ENCODE measurements around the gene C6orf47.
A peak's percentile ranks its signal among the peaks of the same experiment; 100 is the strongest.

The C6orf47 gene

DNA sequence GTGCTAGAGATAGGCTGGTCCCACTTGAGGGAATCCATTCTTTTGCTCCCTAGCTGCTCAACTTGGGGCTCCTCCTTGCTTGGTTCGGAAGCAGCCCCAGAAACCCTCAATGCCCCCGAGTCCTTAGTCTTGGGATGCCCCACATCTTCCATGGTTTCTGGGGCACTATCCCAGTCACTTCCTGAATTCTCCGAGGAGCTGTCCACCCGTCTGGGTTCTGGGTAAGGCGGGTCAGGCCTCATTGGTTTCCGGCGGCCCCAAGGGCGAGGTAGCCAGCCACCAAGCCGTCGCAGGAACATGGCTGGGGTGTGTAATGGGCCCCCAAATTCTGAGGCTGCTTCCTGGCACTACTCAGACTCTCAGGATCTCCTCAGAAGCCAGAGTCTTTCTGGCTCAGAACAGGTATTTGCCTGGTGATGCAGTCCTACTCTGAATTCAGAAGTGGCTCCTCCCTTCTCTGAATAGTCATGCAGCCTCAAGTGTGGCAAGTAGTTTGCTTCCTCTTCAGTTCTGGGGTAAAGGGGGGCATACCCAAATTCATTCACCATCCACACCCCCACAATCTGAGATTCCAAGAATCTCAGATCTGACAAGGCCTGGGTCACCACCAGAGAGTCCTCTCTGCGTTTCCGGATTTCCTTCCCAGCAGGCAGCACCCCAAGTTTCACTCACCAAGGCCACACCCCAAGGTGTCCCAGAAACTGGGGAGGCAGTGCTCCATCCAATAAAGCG is 763 bp downstream of the C6orf47 start:
- no peak for DNase-seq

DNA sequence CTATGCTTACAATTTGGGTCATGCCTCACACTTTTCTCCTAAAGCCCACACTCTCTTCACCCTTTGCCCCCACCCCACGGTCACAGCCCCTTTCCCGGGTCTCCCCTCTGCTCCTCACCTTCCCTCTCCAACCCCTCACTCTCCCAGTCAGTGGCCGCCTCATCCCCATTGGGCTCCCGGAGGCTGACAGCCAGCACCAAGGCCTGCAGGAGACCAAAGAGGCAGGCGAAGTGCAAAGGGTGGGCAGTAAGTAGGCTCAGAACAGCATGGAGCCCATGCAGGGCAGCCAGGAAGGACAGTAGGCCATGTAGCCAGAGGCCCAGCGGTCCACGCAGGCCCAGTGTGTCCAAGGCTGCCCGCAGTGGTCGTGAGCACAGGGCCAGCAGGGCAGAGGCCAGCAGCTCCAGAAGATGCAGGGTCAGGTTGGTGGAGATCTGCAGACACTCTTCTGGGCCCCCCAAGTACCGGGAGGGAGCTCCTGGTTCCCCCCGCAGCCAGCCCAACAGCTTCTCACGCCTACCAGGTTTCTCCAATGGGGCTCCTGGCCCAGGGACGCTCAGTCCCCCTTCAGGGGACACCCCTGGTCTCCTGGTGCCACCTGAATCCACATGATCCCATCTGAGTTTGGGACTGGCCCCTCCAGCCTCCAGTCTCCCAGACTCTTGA is 1.5 kb downstream of the C6orf47 start:
- DNase-seq = no peak

DNA sequence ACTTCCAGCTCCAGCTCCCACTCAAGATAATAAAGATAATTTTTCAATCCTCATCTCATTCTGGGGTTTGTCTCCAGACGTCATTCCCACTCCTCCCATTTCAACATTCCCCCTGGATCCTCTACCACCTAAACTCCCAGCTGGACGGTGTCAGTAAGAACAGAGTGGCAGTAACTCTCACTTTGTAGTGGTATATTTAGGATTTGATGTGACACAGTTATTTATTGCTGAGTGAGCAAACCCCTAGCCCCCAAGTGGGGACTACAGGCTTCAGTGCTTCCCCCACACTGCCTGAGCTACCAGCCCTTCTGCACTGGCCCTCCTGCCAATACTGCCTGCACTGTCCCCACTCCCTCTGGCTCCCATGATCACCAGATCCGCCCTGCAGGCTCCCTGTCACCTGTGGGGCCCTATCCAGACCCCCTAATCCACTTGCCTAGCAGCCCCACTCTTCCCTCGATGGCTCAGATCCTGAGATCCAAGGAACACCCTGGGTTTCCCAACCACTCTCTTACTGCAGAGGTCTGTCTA is 2.4 kb downstream of the C6orf47 start:
- DNase-seq = no peak

DNA sequence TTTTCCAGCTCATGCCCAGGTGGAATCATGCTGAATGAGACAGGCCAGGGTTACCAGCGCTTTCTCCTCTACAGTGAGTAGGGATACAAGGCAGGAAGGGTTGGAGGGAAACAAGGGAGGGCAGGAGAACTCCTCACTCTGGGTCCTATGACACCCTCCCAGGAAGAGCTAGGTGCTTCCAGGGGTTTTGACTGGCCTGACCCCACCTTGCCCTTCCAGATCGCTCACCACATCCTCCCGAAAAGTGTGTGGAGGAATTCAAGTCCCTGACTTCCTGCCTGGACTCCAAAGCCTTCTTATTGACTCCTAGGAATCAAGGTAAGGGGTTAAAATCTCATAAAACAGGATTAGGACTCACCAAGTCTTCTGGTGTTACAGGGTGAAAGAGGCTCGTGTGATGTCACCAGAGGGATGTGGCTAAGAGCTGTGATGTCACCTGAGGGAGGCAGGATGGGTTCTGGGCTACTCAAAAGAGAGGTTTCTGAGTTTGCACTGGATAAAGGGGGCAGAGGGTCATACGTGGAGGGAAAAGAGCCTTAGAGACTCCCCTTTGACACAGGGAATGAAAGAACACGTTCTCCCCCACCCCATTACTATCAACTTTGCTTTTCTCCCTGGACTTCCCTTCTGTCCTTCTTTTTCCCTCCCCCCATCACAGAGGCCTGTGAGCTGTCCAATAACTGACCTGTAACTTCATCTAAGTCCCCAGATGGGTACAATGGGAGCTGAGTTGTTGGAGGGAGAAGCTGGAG is 3.0 kb downstream of the C6orf47 start:
- no peak for DNase-seq

DNA sequence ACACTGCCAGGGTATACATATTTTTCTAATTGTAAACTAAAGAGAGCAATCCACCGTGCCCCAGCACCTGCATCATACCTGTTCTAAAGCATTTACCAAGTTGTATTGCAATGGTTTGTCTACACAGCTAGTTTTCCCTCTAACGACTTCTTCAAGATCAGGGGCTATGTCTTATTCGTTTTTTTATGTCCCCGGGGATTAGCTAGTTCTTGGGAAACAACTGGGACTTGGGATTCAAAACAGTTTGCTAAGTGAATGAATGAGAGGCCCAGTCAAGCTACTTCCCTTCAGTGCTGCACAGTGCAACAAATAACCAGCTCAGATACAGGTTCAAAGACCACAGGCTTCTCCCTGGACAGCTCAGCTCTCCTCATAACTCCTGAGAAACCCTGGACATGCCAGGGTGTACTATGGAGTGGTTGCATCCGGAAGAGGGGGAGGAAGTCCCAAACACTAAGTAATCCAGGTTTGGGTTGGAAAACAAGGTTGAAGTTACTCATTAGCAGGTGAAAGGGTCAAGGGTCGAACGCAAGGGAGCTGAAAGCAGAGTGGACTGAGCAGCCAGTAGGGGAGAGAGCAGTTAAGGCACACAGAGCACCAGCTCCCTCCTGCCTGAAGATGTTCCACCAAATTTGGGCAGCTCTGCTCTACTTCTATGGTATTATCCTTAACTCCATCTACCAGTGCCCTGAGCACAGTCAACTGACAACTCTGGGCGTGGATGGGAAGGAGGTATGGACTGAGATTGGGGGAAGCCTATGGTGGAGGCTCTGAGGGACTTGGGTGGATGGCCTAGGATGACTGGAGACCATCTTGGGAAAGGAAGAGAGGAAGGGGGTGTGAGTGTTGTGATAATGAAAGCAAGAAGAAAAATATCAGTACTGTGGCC is 5.0 kb downstream of the C6orf47 start, which contains the start of gene APOM:
Gene APOM (plus strand): TSS at position 546 of the 889 bp plus-strand sequence. CDS start 73 bp downstream, at position 619.
- DNase-seq = no peak

DNA sequence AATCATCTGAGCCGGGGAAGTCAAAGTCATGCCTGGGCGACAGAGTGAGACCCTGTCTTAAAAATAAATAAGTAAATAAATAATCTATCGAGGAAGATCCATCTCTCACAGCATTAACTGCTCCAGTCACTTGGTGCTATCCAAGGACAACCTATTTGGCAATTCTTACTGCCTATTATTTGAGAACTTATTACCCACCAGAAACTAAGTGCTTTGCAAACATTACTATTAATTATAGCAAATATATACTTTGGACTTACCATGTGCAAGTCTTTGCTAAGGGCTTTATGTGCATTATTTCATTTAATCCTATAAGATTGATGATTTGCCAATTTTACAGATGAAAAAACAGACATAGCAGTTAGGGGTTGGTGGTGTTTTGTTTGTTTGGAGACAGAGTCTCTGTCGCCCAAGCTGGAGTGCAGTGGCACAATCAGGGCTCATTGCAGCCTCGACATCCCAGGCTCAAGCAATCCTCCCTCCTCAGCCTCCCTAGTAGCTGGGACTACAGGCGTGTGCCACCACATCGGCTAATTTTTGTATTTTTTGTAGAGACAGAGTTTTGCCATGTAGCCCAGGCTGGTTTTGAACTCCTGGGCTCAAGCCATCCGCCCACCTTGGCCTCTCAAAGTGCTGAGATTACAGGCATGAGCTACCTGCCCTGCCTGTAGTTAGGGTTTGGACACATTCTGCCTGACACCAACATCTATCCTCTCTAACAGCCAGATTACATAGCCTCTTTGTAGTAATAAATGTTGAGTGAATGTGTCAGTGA is 5.8 kb downstream of the C6orf47 start:
- no peak for DNase-seq

DNA sequence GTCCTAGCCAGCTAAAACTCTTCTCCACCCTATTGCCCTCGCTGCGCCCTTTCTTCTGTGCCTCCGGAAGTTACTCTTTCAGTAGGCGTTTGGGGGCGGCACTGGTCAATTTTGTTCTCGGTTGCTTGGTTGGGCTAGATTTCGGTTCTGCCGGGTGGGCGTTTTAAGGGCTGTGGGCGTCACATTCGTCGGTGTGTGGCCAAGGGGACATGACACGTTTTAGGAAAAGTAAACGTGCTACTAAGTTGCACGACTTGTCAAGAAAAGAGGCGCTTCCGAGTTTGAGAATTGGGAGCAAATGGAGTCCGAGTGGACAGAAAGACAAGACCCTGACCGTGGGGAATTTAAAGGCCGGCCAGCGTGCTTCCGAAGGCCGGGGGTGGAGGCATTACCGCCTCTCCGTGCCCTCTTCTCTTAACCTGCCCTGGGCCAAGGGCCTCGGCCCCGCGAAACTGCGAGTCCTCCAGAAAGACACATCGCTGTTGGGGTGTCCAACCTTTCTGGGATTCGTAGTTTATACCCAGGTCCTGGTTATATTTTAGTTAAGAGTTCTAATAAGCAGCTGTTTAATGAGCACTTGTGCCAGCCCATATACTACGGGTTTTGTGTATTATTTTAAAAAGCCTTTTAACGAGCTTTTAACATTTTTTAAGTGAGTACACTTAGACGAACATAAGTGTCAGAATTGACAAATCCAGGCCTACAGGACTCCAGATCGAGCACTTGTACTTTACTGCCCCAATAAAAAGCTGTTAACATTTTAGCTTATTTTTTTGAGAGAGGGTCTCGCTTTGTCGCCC is 7.5 kb downstream of the C6orf47 start:
- DNase-seq = peak; percentile 77

DNA sequence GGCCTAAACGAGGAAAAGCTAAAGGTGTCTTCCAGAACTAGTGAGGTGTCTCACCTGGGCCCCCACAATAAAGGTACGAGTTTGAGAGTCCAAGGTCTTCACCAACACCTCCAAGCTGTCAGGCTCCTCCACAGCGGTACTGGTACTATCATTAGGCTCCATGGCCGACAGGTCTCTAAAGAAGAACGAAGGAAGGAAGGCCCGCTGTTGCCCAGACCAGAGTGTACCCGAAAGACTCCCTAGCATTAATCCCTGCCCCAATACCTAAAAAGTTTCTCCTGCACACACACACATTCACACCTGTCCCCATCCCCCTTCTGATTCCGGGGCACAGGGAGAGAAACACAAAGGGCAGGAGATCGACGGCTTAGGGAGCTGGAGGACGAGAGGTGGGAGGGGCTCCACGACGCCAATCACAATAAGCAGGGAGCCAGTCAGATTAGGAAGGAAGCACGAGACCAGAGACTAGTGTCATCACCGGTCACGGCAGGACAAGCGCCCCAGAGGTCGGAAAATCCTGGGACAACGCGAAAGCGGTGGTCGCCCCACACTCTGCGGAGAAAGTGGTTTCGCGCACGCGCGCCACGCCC is 8.9 kb downstream of the C6orf47 start:
- DNase-seq = peak; percentile 33

DNA sequence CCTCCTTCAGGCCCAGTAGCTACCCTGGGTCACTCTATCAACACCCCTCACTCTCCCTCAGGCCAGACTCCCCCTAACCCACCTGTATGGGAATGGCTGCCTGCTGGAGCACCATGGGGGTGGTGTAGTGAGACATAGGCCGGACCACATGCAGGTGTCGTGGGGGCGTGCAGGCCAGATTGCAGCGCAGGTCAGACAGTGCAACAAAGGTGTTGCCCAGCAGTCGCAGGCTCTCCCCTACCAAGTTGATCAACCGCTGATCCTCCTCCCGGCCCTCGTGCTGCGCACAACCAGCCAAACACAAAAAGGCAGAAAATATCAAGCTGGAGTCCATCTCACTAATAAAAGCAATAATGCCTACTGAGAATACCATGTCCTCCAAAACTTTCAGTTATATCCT is 15.3 kb downstream of the C6orf47 start:
- DNase-seq = no peak

DNA sequence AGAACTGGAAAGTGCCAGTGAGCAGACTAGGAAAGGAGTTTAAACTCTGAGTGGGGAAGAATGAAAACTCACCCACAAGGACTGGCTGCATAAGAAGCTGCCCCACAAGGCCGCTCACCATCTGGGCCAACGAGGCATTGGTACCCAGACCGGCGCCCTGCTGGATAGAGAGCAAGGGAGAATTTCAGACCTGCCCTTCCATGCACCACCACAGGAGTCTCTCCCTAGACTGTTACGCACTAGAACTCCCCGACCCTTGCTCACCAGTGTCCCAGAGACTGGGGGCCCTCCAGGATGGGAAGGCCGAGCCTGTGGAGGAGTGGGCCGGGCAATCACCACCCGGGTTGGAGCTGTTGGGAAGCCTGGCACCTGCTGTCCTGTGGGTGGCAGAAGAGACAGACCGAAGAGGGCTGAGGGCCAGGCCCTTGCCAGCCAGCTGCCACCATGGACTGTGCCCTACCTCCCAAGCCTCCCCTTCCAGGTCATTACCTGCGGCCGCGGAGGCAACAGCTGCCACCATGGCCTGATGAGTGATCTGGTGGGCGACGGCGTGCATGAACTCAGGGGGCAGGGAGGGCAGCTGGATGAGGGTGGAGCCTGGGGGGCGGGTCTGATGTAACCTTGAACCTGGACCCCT is 16.6 kb downstream of the C6orf47 start:
- no peak for DNase-seq

DNA sequence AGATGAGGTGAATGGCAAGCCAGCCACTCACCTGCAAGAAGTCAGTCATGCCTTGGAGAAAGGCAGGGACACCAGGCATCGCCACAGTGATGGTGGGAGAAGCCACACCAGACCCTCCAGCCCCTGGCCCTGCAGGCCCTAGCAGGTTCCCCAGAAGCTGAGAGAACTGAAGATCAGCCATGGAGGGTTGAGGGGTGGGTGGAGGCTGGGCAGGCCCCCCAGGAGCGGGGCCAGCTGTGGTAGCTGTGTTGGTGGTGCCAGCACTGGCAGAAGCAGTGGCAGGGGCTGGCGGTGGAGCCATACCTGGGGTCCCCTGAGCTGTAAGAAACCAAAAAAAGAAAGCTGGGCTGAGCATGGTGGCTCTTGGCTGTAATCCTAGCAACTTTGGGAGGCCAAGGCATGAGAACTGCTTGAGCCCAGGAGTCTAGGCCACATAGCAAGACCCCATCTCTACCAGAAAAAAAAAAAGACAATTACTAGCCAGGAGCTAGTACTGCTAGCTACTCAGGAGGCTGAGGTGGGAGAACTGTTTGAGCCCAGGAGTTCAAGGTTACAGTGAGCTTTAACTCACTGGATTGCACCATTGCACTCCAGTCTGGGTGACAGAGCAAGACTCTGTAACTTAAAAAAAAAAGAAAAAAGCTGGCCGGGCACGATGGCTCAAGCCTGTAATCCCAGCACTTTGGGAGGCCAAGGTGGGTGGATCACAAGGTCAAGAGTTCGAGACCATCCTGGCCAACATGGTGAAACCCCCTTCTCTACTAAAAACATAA is 17.6 kb downstream of the C6orf47 start:
- DNase-seq = no peak

DNA sequence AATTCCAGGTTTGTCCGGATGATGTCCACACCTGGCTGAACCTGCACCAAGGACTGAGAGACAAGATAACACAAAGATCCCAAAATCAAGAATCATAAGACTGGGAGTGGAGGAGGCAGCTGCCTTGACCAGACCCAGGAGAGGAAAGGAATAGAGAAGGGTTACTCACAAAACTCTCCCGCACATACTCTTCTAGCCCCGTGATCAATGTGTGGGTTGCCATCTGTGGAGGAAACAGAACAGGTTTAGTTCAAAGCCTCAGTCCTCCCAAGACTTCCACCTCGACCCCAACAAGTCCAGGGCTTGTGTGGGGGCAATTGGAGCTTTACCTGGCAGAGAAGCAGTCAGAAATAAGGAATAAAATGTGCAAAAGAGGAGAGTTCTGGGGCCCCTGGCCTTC is 19.2 kb downstream of the C6orf47 start:
- DNase-seq = no peak

DNA sequence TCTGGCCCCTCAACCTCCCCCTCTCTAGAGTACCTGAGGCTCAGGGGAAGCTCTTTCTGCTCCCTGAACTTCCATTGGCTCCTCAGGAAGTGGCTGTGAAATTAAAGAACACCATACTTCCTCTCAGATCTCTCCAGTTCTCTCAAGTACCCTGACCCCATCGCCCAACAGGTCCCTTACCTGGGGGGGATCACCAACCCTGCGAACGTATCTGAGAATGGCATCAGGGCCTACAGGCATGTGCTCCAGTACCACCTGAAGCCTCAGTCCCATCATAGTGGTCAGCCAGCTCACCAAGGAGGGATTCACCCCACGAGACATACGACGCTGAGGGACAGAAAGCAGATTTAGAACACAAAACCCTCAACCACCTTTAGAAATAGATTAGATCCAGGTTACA is 20.0 kb downstream of the C6orf47 start:
- no peak for DNase-seq

DNA sequence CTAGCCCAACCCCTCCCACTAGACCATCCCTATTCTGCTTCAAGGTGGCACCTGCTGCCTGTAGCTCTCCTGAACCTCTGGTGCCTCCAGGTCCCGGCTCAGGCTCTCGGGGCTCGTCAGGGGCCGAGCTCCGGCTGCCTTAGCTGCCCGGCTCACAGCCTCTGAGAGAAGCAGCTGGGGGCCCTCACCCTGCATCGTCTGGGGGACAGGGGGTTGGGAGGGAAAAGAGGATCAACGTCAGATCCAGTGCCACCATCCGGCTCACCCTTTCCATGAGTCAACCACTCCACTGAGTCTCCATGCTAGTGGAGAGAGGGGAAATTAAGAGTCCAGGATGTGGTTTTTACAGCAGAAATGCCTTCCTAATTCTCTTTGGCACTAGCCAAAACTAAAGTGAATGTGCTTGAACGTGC is 21.1 kb downstream of the C6orf47 start:
- no peak for DNase-seq

DNA sequence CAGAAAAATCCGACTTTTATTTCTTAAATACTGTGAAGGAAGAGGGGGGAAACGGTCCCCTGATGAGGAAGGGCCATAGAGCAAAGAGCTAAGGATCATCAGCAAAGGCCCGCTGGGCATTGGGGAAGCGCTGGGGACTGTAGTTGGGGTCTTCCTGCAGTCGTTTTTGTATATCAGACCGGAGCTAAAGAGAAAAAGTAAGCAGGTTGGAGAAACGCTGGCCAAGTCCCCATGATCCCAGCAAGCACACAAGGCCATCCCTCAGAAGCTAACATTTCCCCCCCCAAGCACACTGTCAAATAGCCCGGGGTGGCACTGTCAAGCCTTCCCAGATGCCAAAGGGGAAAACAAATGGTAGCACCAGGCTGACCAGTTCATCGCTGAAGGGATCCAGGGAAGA is 21.5 kb downstream of the C6orf47 start:
- DNase-seq = no peak

DNA sequence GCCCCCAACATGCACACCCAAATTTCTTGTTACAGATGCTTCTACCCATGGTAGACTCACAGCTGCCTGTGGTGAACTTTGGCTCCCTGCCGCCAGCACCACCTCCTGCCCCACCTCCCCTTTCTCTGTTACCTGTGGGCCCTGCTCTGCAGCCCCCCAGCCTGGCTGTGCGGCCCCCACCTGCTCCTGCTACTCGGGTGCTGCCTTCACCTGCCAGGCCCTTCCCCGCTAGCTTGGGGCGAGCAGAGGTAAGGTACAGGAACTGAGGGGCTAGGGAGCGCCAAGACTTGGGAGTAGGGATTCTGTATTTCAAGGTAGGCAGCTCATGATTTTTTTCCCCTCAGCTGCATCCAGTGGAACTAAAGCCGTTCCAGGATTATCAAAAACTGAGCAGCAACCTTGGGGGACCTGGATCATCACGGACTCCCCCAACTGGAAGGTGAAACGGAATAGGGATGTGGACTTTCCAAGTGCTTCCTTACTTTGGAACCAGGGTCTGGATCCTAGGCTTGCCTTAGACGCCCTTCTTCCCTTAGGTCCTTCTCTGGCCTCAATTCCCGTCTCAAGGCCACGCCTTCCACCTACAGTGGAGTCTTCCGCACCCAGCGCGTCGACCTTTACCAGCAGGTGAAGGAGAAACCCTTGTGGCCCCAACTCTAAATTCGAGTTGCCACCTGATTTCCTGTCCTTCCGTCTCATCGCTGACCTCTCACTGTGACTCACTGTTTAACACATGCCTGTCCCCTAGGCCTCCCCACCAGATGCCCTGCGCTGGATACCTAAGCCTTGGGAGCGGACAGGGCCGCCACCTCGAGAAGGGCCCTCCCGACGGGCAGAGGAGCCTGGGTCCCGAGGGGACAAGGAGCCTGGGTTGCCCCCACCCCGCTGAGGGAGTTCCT is 23.6 kb downstream of the C6orf47 start:
- DNase-seq = no peak

DNA sequence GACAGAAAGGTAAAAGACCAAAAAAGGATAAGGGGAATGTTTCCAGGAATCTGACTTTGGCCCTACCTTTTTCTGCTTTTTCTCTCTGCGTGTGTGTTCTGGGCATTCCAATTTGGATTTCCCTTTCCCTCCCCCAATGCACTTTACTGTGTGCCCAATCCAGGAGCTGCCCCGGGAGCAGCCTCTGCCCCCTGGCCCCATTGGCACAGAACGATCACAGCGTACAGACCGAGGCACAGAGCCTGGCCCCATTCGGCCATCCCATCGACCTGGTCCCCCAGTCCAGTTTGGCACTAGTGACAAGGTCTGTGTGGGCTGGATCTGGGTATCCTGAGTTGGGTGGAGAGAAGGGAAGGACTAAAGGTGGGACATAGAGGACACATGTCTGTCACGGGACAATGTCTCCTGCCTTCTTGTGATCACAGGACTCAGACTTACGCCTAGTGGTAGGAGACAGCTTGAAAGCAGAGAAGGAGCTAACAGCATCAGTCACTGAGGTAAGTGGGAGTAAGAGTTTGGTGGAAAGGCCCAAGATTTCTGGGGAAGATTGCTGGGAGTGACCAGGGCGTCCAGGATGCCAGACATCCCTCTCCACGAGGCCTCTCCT is 25.5 kb downstream of the C6orf47 start:
- no peak for DNase-seq

DNA sequence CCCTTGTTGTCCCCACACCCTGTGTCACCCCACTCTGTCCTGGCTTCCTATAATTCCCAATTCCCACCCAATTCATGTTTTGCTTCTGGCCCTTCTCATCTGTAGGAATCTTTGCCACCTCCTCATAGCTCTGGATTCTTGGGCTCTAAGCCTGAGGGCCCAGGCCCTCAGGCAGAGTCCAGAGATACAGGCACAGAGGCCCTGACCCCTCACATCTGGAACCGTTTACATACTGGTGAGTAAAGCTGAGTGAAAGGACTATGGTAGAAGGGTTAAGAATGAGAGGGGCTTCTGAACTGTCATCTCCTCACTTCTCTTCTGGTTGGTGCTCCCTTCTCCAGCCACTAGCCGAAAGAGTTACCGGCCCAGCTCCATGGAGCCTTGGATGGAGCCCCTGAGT is 26.4 kb downstream of the C6orf47 start:
- DNase-seq = no peak
